ENCODE measurements around the gene AURKAIP1. TPM values are rescaled to one million over a fixed set of nuclear protein-coding genes. Genes with fewer than 3 reads are reported as not detected.

The AURKAIP1 gene
- polyA plus RNA-seq, 1 donor (not counting 4 experiments of a cell fraction or from before 2014, with no cell fraction given), result 86.9 TPM

DNA sequence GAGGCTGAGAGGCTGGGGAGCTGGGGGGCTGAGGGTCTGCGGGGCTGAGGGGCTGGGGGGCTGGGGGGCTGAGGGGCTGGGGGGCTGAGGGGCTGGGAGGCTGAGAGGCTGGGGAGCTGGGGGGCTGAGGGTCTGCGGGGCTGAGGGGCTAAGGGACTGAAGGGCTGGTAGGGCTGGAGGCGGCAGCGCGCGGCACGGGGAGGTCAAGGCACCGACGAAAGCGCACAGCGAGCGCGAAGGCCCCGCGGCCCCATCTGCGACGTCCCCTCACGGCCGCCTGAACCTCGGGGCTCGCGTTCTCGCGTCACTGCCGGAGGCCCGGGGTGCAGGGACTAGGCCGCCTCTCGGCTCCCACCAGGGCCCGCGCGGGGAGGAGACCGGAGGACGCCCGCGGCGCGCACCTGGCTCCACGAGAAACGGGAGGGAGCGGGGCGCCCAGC is 50.9 kb downstream of the AURKAIP1 start:
- H3K4me1 ChIP-seq (ENCODE audit: control insufficient read depth, extremely low read depth, insufficient read depth, low read length), result peaks cover 18% of the 10 kb centered on the region
- no peaks in the 10 kb centered on the region for H3K9me1 ChIP-seq (ENCODE audit: control insufficient read depth, extremely low read depth, insufficient read depth, low read length)
- H3K4me3 ChIP-seq (ENCODE audit: control insufficient read depth in 2 of 3, extremely low read depth in 1 of 3, insufficient read depth in 2 of 3, low read depth in 1 of 3, low read length in 3 of 3), result peak overlapping the region; percentile 77 to 100 (median 77)
- H3K9me3 ChIP-seq (ENCODE audit: control insufficient read depth, low read depth, low read length), result no peaks in the 10 kb centered on the region
- no peak overlapping the region for H2AFZ ChIP-seq (ENCODE audit: control insufficient read depth, low read length)
- no peaks in the 10 kb centered on the region for H3K27me3 ChIP-seq (ENCODE audit: control insufficient read depth, extremely low read depth, insufficient read depth, low read length)
- FAIRE-seq (no peak), DNase-seq (ENCODE audit: low read depth, low spot score) (no peak)
- peaks cover 8% of the 10 kb centered on the region for H4K20me1 ChIP-seq (ENCODE audit: control insufficient read depth, extremely low read depth, insufficient read depth, low read length)
- H3K9ac ChIP-seq (ENCODE audit: control insufficient read depth, extremely low read depth, insufficient read depth, low read length), result peak overlapping the region; percentile 88
- H3K79me2 ChIP-seq (ENCODE audit: control insufficient read depth, insufficient read depth, low read length), result peaks cover 76% of the 10 kb centered on the region
- dilution Hi-C loops (cut with MboI; ENCODE audit: extremely low pct_ligation_motif_present, low sequenced_read_pairs), result no loop called here
- peak overlapping the region; percentile 74 for H3K27ac ChIP-seq (ENCODE audit: control insufficient read depth, insufficient read depth, low read length)
- TF ChIP-seq, protein P1, sequence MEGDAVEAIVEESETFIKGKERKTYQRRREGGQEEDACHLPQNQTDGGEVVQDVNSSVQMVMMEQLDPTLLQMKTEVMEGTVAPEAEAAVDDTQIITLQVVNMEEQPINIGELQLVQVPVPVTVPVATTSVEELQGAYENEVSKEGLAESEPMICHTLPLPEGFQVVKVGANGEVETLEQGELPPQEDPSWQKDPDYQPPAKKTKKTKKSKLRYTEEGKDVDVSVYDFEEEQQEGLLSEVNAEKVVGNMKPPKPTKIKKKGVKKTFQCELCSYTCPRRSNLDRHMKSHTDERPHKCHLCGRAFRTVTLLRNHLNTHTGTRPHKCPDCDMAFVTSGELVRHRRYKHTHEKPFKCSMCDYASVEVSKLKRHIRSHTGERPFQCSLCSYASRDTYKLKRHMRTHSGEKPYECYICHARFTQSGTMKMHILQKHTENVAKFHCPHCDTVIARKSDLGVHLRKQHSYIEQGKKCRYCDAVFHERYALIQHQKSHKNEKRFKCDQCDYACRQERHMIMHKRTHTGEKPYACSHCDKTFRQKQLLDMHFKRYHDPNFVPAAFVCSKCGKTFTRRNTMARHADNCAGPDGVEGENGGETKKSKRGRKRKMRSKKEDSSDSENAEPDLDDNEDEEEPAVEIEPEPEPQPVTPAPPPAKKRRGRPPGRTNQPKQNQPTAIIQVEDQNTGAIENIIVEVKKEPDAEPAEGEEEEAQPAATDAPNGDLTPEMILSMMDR (optimal IDR thresholded peaks at IDR 0.05 in 1 of 3, IDR thresholded peaks at IDR 0.05 in 1 of 3, conservative IDR thresholded peaks at IDR 0.05 in 1 of 3; ENCODE audit: extremely low read depth in 1 of 3, insufficient read depth in 2 of 3, low read length in 3 of 3), result no peak
- TF ChIP-seq EZH2 (IDR thresholded peaks at IDR 0.05; ENCODE audit: low read length), result no peak
- H3K4me2 ChIP-seq (ENCODE audit: control insufficient read depth, extremely low read depth, insufficient read depth, low read depth, low read length), result peak overlapping the region; percentile 37
- H3K36me3 ChIP-seq (ENCODE audit: control insufficient read depth in 2 of 2, extremely low read depth in 1 of 2, insufficient read depth in 2 of 2, low read length in 2 of 2), result peaks cover 21 to 22% of the 10 kb centered on the region in 2 experiments

Other genes starting within 250 kb of the AURKAIP1 start
- gene TTLL10, start 201.3 kb downstream of the AURKAIP1 start, polyA plus RNA-seq, result not detected in 3 replicates
- gene TNFRSF18, start 168.6 kb downstream of the AURKAIP1 start, polyA plus RNA-seq, result 0.09 to 0.63 TPM (median 0.21 TPM) in 3 replicates
- gene TNFRSF4, start 161.1 kb downstream of the AURKAIP1 start, polyA plus RNA-seq, result 0.04 TPM in 1 of 3 replicates, not detected in the others
- gene SDF4, start 143.2 kb downstream of the AURKAIP1 start, polyA plus RNA-seq, result 63.5 to 103 TPM (median 66.3 TPM) in 3 replicates
- gene B3GALT6, start 143.0 kb downstream of the AURKAIP1 start, polyA plus RNA-seq, result 6.8 to 9.5 TPM (median 7.8 TPM) in 3 replicates
- gene C1QTNF12, start 128.5 kb downstream of the AURKAIP1 start, polyA plus RNA-seq, result 0.15 to 0.46 TPM (median 0.18 TPM) in 3 replicates
- gene UBE2J2, start 101.4 kb downstream of the AURKAIP1 start, polyA plus RNA-seq, result 18.2 to 37.3 TPM (median 27.0 TPM) in 3 replicates
- 0.08 to 0.32 TPM (median 0.16 TPM) in 3 replicates for gene SCNN1D, start 94.8 kb downstream of the AURKAIP1 start, polyA plus RNA-seq
- 13.4 to 45.8 TPM (median 17.4 TPM) in 3 replicates for gene ACAP3, start 67.3 kb downstream of the AURKAIP1 start, polyA plus RNA-seq
- gene PUSL1, start 66.6 kb downstream of the AURKAIP1 start, polyA plus RNA-seq, result 11.4 to 20.5 TPM (median 14.9 TPM) in 3 replicates
- gene INTS11, start 50.5 kb downstream of the AURKAIP1 start, polyA plus RNA-seq, result 70.4 to 89.8 TPM (median 76.9 TPM) in 3 replicates
- gene CPTP, start 50.4 kb downstream of the AURKAIP1 start, polyA plus RNA-seq, result 5.8 to 14.0 TPM (median 11.8 TPM) in 3 replicates
- 0.01 to 0.08 TPM (median 0.04 TPM) in 3 replicates for gene TAS1R3, start 43.9 kb downstream of the AURKAIP1 start, polyA plus RNA-seq
- 28.1 to 68.6 TPM (median 31.6 TPM) in 3 replicates for gene DVL1, start 25.8 kb downstream of the AURKAIP1 start, polyA plus RNA-seq
- gene MXRA8, start 16.7 kb downstream of the AURKAIP1 start, polyA plus RNA-seq, result 0.05 to 0.14 TPM in 2 of 3 replicates, not detected in the other
- gene CCNL2, start 24.1 kb upstream of the AURKAIP1 start, polyA plus RNA-seq, result 97.0 to 171 TPM (median 140 TPM) in 3 replicates
- 94.3 to 169 TPM (median 133 TPM) in 3 replicates for gene MRPL20, start 32.1 kb upstream of the AURKAIP1 start, polyA plus RNA-seq
- 4.6 to 6.5 TPM (median 5.1 TPM) in 3 replicates for gene ANKRD65, start 46.1 kb upstream of the AURKAIP1 start, polyA plus RNA-seq
- gene VWA1, start 60.5 kb upstream of the AURKAIP1 start, polyA plus RNA-seq, result 5.0 to 6.7 TPM (median 6.5 TPM) in 3 replicates
- 0.39 to 0.72 TPM (median 0.45 TPM) in 3 replicates for gene ATAD3C, start 74.5 kb upstream of the AURKAIP1 start, polyA plus RNA-seq
- gene ATAD3B, start 96.6 kb upstream of the AURKAIP1 start, polyA plus RNA-seq, result 18.4 to 24.9 TPM (median 20.6 TPM) in 3 replicates
- gene ATAD3A, start 137.0 kb upstream of the AURKAIP1 start, polyA plus RNA-seq, result 19.9 to 23.0 TPM (median 22.0 TPM) in 3 replicates
- 0.12 to 0.28 TPM (median 0.12 TPM) in 3 replicates for gene TMEM240, start 165.4 kb upstream of the AURKAIP1 start, polyA plus RNA-seq
- 60.2 to 147 TPM (median 79.7 TPM) in 3 replicates for gene SSU72, start 199.7 kb upstream of the AURKAIP1 start, polyA plus RNA-seq
- gene FNDC10, start 224.9 kb upstream of the AURKAIP1 start, polyA plus RNA-seq, result 1.2 to 2.8 TPM (median 2.2 TPM) in 3 replicates
- 13.9 to 34.7 TPM (median 16.6 TPM) in 3 replicates for gene MIB2, start 240.3 kb upstream of the AURKAIP1 start, polyA plus RNA-seq

Data from keratinocyte (primary cell).